Measurements from ENCODE around the gene NCK2.

DNA sequence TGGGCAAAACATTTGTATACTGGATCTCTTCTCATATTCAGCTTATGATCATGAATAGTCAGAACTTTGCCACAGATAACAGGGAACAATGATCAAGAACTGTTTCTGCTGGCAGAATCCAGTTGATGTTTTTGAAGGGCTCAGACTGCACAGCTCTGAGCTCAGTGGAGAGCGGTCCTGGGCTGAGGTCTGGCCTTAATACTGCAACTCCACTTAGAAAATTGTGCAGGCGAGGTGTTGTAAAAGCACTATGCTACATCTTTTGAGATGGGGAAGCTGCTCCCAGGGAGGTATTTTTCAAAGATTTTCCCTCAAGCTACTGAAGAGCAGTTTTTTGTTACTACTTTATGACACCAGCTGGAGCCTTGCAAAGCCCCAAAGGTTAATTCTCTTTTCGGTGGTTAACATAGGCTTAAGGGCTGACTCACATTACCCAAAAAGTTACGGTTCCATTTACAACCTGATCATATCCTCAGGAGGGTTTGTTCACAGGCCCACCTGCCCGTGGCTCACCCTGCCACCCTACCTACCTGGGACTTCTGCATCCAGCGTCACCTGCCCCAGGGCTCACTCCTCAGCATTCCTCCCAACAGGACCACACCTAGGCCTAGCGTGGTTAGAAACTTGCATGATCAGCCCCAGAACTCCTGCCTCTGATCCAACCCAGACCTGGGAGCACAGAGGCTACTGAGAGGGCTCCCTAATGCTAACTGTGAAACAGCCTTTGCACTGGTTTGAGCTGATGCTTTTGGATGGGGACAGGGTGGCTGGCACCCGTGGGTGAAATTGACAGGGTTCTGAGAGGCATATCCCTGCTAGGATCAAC, 114.4 kb downstream of the NCK2 start:
- TF ChIP-seq, protein P1, sequence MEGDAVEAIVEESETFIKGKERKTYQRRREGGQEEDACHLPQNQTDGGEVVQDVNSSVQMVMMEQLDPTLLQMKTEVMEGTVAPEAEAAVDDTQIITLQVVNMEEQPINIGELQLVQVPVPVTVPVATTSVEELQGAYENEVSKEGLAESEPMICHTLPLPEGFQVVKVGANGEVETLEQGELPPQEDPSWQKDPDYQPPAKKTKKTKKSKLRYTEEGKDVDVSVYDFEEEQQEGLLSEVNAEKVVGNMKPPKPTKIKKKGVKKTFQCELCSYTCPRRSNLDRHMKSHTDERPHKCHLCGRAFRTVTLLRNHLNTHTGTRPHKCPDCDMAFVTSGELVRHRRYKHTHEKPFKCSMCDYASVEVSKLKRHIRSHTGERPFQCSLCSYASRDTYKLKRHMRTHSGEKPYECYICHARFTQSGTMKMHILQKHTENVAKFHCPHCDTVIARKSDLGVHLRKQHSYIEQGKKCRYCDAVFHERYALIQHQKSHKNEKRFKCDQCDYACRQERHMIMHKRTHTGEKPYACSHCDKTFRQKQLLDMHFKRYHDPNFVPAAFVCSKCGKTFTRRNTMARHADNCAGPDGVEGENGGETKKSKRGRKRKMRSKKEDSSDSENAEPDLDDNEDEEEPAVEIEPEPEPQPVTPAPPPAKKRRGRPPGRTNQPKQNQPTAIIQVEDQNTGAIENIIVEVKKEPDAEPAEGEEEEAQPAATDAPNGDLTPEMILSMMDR (IDR thresholded peaks at IDR 0.05): no peak
- TF ChIP-seq POLR2AphosphoS5 (IDR thresholded peaks at IDR 0.05) (no peak), POLR2A (IDR thresholded peaks at IDR 0.05; ENCODE audit: low read depth) (no peak), EP300 (IDR thresholded peaks at IDR 0.05) (no peak)
